GM18526 (cell line): ENCODE data around the gene DNM3.

ENCODE experiments used
- POLR2A ChIP-seq: IDR thresholded peaks from 3 replicates; pipeline ENCODE4 v1.6.1; 2011; ENCODE audit not compliant: insufficient read length; ENCODE audit errors: extremely low read depth

Gene DNM3

GRCh38 chr1:172411791-172412338, 570.6 kb downstream of the DNM3 start:
- no peak for TF ChIP-seq POLR2A

GRCh38 chr1:172414331-172414730, 573.0 kb downstream of the DNM3 start:
- TF ChIP-seq POLR2A: no peak

GRCh38 chr1:172416496-172417035, 575.3 kb downstream of the DNM3 start:
- no peak for TF ChIP-seq POLR2A

GRCh38 chr1:172417557-172417956, 576.3 kb downstream of the DNM3 start:
- TF ChIP-seq POLR2A: no peak

GRCh38 chr1:172420385-172420784, 579.1 kb downstream of the DNM3 start, which contains the start of gene C1orf105:
TSS of gene C1orf105 (plus strand) at chr1:172420685. CDS start at chr1:172420886, 201 bp downstream.
- no peak for TF ChIP-seq POLR2A

- no peak for TF ChIP-seq POLR2A
These were observed 580.8 kb downstream of the DNM3 start for GRCh38 chr1:172421974-172422604.

- no peak for TF ChIP-seq POLR2A
These were observed 582.0 kb downstream of the DNM3 start for GRCh38 chr1:172423336-172423735.

- TF ChIP-seq POLR2A: no peak
These were observed 584.0 kb downstream of the DNM3 start for GRCh38 chr1:172425339-172425738.

GRCh38 chr1:172427191-172427590, 585.9 kb downstream of the DNM3 start:
- no peak for TF ChIP-seq POLR2A

- TF ChIP-seq POLR2A: no peak
These were observed 588.2 kb downstream of the DNM3 start for GRCh38 chr1:172429331-172430127.

- TF ChIP-seq POLR2A: no peak
These were observed 588.8 kb downstream of the DNM3 start for GRCh38 chr1:172430128-172430454.

- no peak for TF ChIP-seq POLR2A
These were observed 589.9 kb downstream of the DNM3 start for GRCh38 chr1:172431204-172431603.

GRCh38 chr1:172431721-172432192, 590.5 kb downstream of the DNM3 start:
- no peak for TF ChIP-seq POLR2A

GRCh38 chr1:172442404-172442803, 601.1 kb downstream of the DNM3 start:
- no peak for TF ChIP-seq POLR2A

- no peak for TF ChIP-seq POLR2A
These were observed 601.7 kb downstream of the DNM3 start for GRCh38 chr1:172442843-172443565.
